Omental fat pad (tissue), 4 donors: Measurements from ENCODE around the gene HDGFL2. TPM values are rescaled to one million over a fixed set of nuclear protein-coding genes. Genes with fewer than 3 reads are reported as not detected.

Experiments
- ATAC-seq: fragments of 150-250 bp; one replicate; pipeline ENCODE4 v1.9.1; 2016; ENCODE audit warnings: mild to moderate bottlenecking, moderate library complexity; ENCODE audit not compliant: low FRiP score
- DNase-seq: peaks from one replicate; pipeline ENCODE4 v3.0.0-alpha.2; 2019; ENCODE audit warnings: low spot score
- total RNA-seq, 4 donors: library from RNA; depleted of rRNA; stranded (reverse); fragments of >200 nt; gene quantifications; one replicate each; pipeline ENCODE4 v1.1.0, GENCODE V29; 2016
- TF ChIP-seq, protein P1 (sequence below), 3 donors: fragments of 450-650 bp; IDR thresholded peaks; one replicate each; pipeline ENCODE4 v1.5.1; 2016 to 2017; ENCODE audit warnings: antibody characterized with exemption in 3 of 3, mild to moderate bottlenecking in 3 of 3, moderate library complexity in 2 of 3

The HDGFL2 gene
- total RNA-seq, 4 donors from 2014 or later = 17.3 to 40.8 (median 25.2) TPM

GRCh38 chr19:4494691-4495064 lies 22.6 kb downstream of the HDGFL2 start:
- TF ChIP-seq, protein P1, sequence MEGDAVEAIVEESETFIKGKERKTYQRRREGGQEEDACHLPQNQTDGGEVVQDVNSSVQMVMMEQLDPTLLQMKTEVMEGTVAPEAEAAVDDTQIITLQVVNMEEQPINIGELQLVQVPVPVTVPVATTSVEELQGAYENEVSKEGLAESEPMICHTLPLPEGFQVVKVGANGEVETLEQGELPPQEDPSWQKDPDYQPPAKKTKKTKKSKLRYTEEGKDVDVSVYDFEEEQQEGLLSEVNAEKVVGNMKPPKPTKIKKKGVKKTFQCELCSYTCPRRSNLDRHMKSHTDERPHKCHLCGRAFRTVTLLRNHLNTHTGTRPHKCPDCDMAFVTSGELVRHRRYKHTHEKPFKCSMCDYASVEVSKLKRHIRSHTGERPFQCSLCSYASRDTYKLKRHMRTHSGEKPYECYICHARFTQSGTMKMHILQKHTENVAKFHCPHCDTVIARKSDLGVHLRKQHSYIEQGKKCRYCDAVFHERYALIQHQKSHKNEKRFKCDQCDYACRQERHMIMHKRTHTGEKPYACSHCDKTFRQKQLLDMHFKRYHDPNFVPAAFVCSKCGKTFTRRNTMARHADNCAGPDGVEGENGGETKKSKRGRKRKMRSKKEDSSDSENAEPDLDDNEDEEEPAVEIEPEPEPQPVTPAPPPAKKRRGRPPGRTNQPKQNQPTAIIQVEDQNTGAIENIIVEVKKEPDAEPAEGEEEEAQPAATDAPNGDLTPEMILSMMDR (IDR thresholded peaks at IDR 0.05) = no peak
- no peak for DNase-seq
- no peak for ATAC-seq

DNA sequence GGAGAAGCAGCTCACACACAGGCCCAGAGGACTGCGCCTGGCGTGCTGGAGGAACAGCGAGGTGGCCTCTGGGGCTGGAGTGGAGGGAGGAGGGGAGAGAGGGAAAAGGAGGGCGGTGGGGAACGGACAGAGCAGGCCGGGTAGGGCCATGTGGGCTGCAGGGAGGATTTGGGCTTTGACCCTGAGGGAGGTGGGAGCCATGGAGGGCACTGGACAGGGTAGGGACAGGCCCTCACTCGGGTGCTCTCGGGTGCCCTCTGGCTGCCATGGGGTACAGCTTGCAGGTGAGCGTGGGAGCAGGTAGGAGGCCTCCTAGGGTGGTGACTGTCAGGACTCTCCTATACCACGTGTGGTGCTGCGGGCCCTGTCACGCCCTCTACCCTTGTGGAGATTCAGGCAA lies 23.4 kb downstream of the HDGFL2 start:
- DNase-seq (no peak), ATAC-seq (no peak)
- TF ChIP-seq, protein P1 (IDR thresholded peaks at IDR 0.05) = no peak

GRCh38 chr19:4496304-4496703 lies 24.2 kb downstream of the HDGFL2 start:
- TF ChIP-seq, protein P1 (IDR thresholded peaks at IDR 0.05) = no peak
- DNase-seq (no peak), ATAC-seq (no peak)

DNA sequence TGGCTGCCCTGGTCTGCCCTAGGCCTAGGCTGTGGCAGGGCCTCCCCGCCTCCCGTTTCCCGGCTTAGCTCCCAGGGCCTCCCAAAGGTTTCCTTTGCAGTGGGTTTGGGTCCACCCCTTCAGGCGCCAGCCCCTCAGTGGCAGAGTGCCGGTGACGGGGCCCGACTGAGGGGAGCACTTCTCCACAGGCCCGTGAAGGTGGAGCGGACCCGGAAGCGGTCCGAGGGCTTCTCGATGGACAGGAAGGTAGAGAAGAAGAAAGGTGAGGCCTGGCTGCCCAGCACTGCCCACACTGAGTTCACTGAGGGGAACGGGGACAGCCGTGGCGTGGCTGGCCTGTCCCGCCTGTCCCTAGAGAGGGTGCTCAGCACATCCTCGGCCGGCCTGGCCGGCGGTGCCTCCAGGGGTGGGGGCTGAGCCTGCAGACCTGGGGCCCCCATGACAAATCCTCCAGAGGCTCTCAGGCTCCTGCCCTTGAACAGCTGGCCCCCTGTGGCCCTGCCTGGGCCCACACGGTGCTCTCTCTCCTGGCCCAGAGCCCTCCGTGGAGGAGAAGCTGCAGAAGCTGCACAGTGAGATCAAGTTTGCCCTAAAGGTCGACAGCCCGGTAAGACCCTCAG lies 25.8 kb downstream of the HDGFL2 start:
- TF ChIP-seq, protein P1 (IDR thresholded peaks at IDR 0.05) = no peak
- no peak for DNase-seq
- ATAC-seq = no peak

DNA sequence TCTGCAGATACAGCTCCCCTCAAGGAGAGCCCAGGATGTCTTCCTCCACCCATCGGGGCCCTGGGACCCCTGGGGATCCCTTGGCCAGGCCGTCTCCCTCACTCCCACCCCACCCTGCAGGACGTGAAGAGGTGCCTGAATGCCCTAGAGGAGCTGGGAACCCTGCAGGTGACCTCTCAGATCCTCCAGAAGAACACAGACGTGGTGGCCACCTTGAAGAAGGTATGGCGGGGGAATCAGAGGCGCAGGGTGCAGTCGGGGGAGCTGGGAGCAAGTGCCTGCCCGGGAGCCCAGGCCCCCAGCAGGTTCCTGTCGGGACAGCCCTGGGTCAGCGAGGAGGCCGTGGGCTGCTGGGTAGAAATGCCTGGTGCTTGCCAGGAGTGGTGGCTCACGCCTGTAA lies 26.6 kb downstream of the HDGFL2 start:
- no peak for DNase-seq
- ATAC-seq = no peak
- TF ChIP-seq, protein P1 (IDR thresholded peaks at IDR 0.05) = no peak

DNA sequence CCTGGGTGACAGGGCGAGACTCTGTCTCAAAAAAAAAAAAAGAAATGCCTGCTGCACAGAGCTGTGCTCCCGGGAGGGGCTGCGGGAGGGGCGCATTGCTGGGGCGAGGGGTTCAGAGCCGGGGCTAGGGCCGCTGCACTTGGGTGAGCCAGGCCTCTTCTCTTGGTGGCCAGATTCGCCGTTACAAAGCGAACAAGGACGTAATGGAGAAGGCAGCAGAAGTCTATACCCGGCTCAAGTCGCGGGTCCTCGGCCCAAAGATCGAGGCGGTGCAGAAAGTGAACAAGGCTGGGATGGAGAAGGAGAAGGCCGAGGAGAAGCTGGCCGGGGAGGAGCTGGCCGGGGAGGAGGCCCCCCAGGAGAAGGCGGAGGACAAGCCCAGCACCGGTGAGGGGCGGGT lies 27.2 kb downstream of the HDGFL2 start:
- no peak for DNase-seq
- ATAC-seq = no peak
- TF ChIP-seq, protein P1 (IDR thresholded peaks at IDR 0.05) = no peak

GRCh38 chr19:4499855-4500254 lies 27.8 kb downstream of the HDGFL2 start:
- no peak for ATAC-seq

More at GRCh38 chr19:4499855-4500254, 27.8 kb downstream of the HDGFL2 start:
- TF ChIP-seq, protein P1 (IDR thresholded peaks at IDR 0.05) = no peak
- no peak for DNase-seq
